Heart right ventricle (tissue), 16 donors: ENCODE results near the gene SLC37A4. TPM values are rescaled to one million over a fixed set of nuclear protein-coding genes. Genes with fewer than 3 reads are reported as not detected.
A peak's percentile ranks its signal among the peaks of the same experiment; 100 is the strongest.
"Not testable (repeated sequence)": the region's sequence is repeated elsewhere in the genome, so short reads cannot be mapped to it uniquely, and the experiment has no call there.

ENCODE experiments used
- ATAC-seq, 8 donors: fragments of 200-7000 bp; cut with Tn5 transposase; one replicate each; pipeline ENCODE4 v1.9.1; 2020; ENCODE audit warnings: mild to moderate bottlenecking in 8 of 8, moderate library complexity in 8 of 8, moderate number of reproducible peaks in 1 of 8
- DNase-seq, 2 donors: peaks; one replicate each; pipeline ENCODE4 v3.0.0-alpha.2; 2020
- H3K27ac ChIP-seq, 10 donors: fragments of 200-600 bp; sonication (generic) in 2 of 10; one replicate each; pipeline versions ENCODE4 v1.5.0 to v1.8.0; 2020 to 2022; ENCODE audit warnings: mild to moderate bottlenecking in 3 of 10
- H3K27me3 ChIP-seq, 7 donors: fragments of 200-600 bp; one replicate each; pipeline ENCODE4 v1.8.0; 2021 to 2022; ENCODE audit warnings: mild to moderate bottlenecking in 2 of 7
- H3K36me3 ChIP-seq, 9 donors: fragments of 200-600 bp; sonication (generic) in 1 of 9; one replicate each; pipeline versions ENCODE4 v1.5.0 to v1.8.0; 2020 to 2022; ENCODE audit warnings: mild to moderate bottlenecking in 2 of 9
- H3K4me1 ChIP-seq, 9 donors: fragments of 200-600 bp; sonication (generic) in 1 of 9; one replicate each; pipeline versions ENCODE4 v1.5.0 to v1.8.0; 2020 to 2022; ENCODE audit warnings: mild to moderate bottlenecking in 4 of 9
- H3K4me3 ChIP-seq, 10 donors: fragments of 200-600 bp; sonication (generic) in 2 of 10; one replicate each; pipeline versions ENCODE4 v1.5.0 to v1.8.0; 2020 to 2022; ENCODE audit warnings: mild to moderate bottlenecking in 7 of 10, moderate library complexity in 2 of 10
- H3K9me3 ChIP-seq, 11 donors: fragments of 200-600 bp in 10 of 11; sonication (generic) in 2 of 11; one replicate each; pipeline versions ENCODE4 v1.5.0 to v1.8.0; 2013 to 2022; ENCODE audit warnings: mild to moderate bottlenecking in 2 of 11, control low read depth in 1 of 11, moderate library complexity in 1 of 11
- WGBS, 2 donors: extraction: QIAGEN DNeasy Blood & Tissue Kit; methylation state at CpG; one replicate each; pipeline ENCODE4 v1.1.7; 2013; ENCODE audit warnings: inconsistent platforms in 1 of 2; 5-methylcytosine and 5-hydroxymethylcytosine counted together
- intact Hi-C, 10 donors: fragments of 100-400 bp; cut with DNase I; formaldehyde crosslinking; loops; one replicate each; pipeline versions ENCODE4 v1.11.1 to v1.14.2; 2022
- polyA plus RNA-seq, 2 donors: library from polyadenylated mRNA; stranded (reverse); fragments of 200-250 nt; gene quantifications; one replicate each; pipeline ENCODE4 v1.2.3, GENCODE V29; 2013
- total RNA-seq, 10 donors: library from RNA; stranded (reverse); fragmentation: NEBNext Ultra II Directional in 3 of 10; extraction: Animal tissue kit (Norgen Biotek cat#: 25700) in 3 of 10; gene quantifications; one replicate each; pipeline versions ENCODE4 v1.2.1 to v1.2.4, GENCODE V29; 2021 to 2023
- TF ChIP-seq, protein P1 (sequence below), 9 donors: fragments of 200-600 bp; sonication (generic) in 2 of 9; IDR thresholded peaks; one replicate each; pipeline versions ENCODE4 v1.5.0 to v1.8.0; 2021 to 2022; ENCODE audit warnings: antibody characterized with exemption in 9 of 9, mild to moderate bottlenecking in 5 of 9, moderate library complexity in 1 of 9
- donor health status: Arrhythmogenic right ventricular cardiomyopathy.
- donor health status: ischemic (EF 13 %, LVEDD 7.1; RV severe dilation, severe dysfunction).
- donor health status: healthy with polysubstance abuse.
- donor health status: DM: no; HTN: yes; CAD: no.
- donor health status: DM: no; HTN: no; CAD: no.
- donor health status: ischemic (EF 25% LVEDD 6.9; RV normal size, moderate dysfunction).
- donor health status: ischemic (EF 25% LVEDD 5.7; RV mildly dilated, moderate dysfunction).
- donor health status: healthy.
- donor health status: DM: yes; HTN: yes; CAD: no.
- donor health status: Ischemic cardiomyopathy.
- donor health status: ischemic (EF 35%, LVEDD 5.7; RV mildly dilated, moderate dysfunction).
- donor health status: nonischemic (EF 11% LVEDD 7.7; RV severe dilation, severe dysfunction).
- donor health status: DM: yes; HTN: yes; CAD: no.
- donor health status: PGD.
- donor health status: ischemic (EF 29% LVEDD 5.4; RV normal size, mild dysfunction).
- donor health status: nonischemic (EF 23%, LVEDD 6.1; RV moderate dilation, normal function).

SLC37A4 gene
- total and polyA plus RNA-seq, 12 donors = 3.8 to 12.0 (median 6.9) TPM

DNA sequence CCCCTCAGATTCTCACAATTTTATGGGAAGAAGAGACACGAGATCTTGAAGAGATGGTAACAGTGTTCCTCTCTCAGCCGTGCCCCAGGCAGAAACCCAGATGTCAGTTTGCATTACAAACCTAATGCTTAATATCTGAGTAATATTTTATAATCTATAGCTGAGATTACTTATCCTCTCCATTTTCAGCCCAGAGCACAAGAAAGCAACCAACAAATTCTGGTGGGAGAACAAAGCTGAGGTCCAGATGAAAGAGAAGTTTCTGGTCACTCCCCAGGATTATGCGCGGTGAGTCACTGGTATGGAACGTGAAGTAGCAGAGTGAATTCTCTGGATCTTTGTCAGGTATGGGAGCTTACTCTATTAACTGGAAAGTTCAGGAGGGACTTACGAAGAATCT lies 31.9 kb downstream of the SLC37A4 start:
- intact Hi-C loops = no loop called here
- H3K36me3 ChIP-seq = peaks cover 0 to 50% (median 36%) of the 10 kb centered on the region in 9 donors
- no peaks in the 10 kb centered on the region for H3K9me3 ChIP-seq
- DNase-seq (no peak), ATAC-seq (no peak)
- H3K4me3 ChIP-seq = peak overlapping the region in 9 of 10 donors; percentile 74 to 100 (median 85)
- H3K27ac ChIP-seq = peak overlapping the region in 8 of 10 donors; percentile 80 to 91 (median 89)
- no peaks in the 10 kb centered on the region for H3K27me3 ChIP-seq
- TF ChIP-seq, protein P1, sequence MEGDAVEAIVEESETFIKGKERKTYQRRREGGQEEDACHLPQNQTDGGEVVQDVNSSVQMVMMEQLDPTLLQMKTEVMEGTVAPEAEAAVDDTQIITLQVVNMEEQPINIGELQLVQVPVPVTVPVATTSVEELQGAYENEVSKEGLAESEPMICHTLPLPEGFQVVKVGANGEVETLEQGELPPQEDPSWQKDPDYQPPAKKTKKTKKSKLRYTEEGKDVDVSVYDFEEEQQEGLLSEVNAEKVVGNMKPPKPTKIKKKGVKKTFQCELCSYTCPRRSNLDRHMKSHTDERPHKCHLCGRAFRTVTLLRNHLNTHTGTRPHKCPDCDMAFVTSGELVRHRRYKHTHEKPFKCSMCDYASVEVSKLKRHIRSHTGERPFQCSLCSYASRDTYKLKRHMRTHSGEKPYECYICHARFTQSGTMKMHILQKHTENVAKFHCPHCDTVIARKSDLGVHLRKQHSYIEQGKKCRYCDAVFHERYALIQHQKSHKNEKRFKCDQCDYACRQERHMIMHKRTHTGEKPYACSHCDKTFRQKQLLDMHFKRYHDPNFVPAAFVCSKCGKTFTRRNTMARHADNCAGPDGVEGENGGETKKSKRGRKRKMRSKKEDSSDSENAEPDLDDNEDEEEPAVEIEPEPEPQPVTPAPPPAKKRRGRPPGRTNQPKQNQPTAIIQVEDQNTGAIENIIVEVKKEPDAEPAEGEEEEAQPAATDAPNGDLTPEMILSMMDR (IDR thresholded peaks at IDR 0.05) = no peak
- WGBS, 2 donors = 58 to 60% methylated on average over 6 of the region's 6 CpGs
- peaks cover 4 to 36% (median 26%) of the 10 kb centered on the region in 9 donors for H3K4me1 ChIP-seq

DNA sequence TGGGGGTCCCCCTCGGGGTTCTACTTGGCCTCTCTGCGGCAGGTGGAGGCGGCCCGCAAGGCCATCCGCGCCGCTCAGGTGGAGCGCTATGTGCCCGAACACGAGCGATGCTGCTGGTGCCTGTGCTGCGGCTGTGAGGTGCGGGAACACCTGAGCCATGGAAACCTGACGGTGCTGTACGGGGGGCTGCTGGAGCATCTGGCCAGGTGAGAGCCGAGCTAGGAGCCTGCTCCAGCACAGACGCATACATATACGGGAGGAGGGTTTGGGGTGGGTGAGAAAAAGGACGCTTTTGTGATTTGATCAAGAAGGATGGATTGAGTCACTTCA lies 32.3 kb downstream of the SLC37A4 start:
- Histone ChIP-seq H3K9me3 (no peaks in the 10 kb centered on the region), H3K27ac (peak overlapping the region; percentile 16 to 91 (median 89)), H3K4me3 (peak overlapping the region; percentile 74 to 100 (median 82)), H3K4me1 (peaks cover 4 to 36% (median 26%) of the 10 kb centered on the region in 9 donors), H3K36me3 (peaks cover 0 to 45% (median 36%) of the 10 kb centered on the region in 9 donors), H3K27me3 (no peaks in the 10 kb centered on the region)
- ATAC-seq (peak in 7 of 8 donors; percentile 5 to 45 (median 22)), DNase-seq (peak in 1 of 2 donors; percentile 13)
- intact Hi-C loops = no loop called here
- TF ChIP-seq, protein P1 (IDR thresholded peaks at IDR 0.05) = no peak
- 1 to 3% methylated on average over 19 of the region's 19 CpGs for WGBS, 2 donors

DNA sequence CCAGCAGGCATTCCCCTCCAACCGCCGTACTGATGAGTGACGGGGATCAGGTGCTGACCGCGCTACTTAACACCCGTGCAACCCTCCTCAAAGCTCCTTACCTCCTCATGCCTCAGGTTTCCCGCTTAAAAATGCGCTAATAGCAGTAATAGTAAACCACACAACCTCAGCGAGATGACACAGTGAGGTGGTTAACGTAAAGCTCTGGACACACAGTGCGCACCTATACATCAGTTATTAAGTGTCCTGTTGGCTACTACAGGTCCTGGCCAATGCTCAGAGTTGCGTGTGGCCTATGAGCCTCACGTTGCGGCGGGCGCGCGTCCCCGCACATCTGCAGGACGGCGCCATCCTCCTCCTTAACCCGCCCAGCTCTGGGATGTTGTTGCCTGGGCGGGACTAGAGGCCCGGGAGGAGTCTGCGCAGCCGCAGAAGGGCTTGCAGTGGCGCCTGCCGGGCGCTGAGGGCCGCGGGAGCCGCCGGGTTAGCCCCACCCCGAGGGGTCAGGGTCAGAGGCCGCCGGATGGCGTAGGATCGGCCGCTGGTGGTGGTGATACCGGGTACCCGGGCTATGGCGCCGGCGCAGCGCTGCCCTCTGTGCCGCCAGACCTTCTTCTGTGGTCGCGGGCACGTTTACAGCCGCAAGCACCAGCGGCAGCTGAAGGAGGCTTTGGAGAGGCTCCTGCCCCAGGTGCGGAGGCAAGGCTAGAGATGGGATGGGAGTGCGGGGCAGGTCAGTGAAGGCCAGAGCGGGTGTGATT lies 32.9 kb downstream of the SLC37A4 start, which contains the start of gene CENATAC:
Gene CENATAC (plus strand): TSS at position 512 of the 761 bp plus-strand sequence. CDS start 60 bp downstream, at position 572.
- Histone ChIP-seq H3K9me3 (no peaks in the 10 kb centered on the region), H3K27me3 (no peaks in the 10 kb centered on the region), H3K4me1 (peaks cover 4 to 36% (median 26%) of the 10 kb centered on the region in 9 donors), H3K27ac (peak within 1 kb of the TSS; percentile 16 to 91 (median 89)), H3K4me3 (peak within 1 kb of the TSS; percentile 74 to 100 (median 82)), H3K36me3 (peaks cover 0 to 40% (median 31%) of the 10 kb centered on the region in 9 donors)
- peak; percentile 99 to 100 (median 100) for ATAC-seq
- intact Hi-C loops = no loop called here
- peak; percentile 96 to 98 for DNase-seq
- TF ChIP-seq, protein P1 (IDR thresholded peaks at IDR 0.05) = peak in 3 of 9 donors; percentile 26 to 33 (median 30)
- 0 to 1% methylated on average over 54 of the region's 54 CpGs for whole genome bisulfite sequencing, 2 donors

DNA sequence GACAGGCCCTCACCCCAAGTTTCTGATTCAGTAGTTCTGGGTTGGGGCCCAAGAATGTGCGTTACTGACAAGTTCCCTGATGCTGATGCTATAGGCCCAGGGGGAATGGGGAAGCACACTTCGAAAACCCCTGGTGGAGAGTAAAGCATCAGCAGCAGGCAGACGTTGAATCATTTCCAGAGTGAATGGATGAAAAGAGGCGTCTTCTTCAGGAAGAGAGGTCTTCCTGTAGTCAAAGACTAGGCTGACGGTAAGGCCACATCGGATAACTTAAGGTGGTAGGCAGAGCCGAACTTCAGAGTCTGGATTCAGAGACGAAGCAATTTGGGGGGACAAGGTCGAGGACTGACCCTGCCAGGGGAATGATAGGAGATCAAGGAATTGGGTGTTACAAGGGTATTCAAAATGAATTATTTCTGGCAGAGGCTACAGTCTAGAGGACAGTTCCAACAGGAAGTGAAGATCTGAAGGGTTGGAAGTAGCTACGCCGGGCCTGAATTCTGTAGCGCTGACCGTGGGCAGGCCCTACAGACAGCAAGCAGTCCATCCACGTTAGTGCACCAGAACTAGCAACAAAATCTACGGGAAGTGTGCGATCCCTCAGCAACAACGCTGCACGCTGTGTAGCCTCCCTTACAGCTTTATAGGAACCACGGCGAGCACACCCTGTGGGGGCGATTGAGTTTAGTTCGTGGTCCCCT lies 33.6 kb downstream of the SLC37A4 start:
- peak overlapping the region in 9 of 10 donors; percentile 80 to 91 (median 90) for H3K27ac ChIP-seq
- 17 to 18% methylated on average over 22 of the region's 22 CpGs for WGBS, 2 donors
- peaks cover 4 to 36% (median 26%) of the 10 kb centered on the region in 9 donors for H3K4me1 ChIP-seq
- H3K36me3 ChIP-seq = peaks cover 0 to 33% (median 24%) of the 10 kb centered on the region in 9 donors
- intact Hi-C loops = no loop called here
- H3K4me3 ChIP-seq = peak overlapping the region; percentile 74 to 100 (median 82)
- no peaks in the 10 kb centered on the region for H3K27me3 ChIP-seq
- DNase-seq (no peak), ATAC-seq (peak; percentile 6 to 63 (median 34))
- no peaks in the 10 kb centered on the region for H3K9me3 ChIP-seq
- TF ChIP-seq, protein P1 (IDR thresholded peaks at IDR 0.05) = peak in 1 of 9 donors; percentile 25

DNA sequence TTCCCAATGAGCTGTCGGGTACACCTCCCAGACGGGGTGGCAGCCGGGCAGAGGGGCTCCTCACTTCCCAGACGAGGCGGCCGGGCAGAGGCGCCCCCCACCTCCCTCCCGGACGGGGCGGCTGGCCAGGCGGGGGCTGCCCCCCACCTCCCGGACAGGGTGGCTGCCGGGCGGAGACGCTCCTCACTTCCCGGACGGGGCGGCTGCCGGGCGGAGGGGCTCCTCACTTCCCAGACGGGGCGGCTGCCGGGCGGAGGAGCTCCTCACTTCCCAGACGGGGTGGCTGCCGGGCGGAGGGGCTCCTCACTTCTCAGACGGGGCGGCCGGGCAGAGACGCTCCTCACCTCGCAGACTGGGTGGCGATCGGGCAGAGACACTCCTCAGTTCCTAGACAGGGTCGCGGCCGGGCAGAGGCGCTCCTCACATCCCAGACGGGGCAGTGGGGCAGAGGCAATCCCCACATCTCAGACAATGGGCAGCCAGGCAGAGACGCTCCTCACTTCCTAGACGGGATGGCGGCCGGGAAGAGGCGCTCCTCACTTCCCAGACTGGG lies 39.1 kb downstream of the SLC37A4 start:
- H3K27me3 ChIP-seq, intact Hi-C loops, H3K9me3 ChIP-seq, H3K4me1 ChIP-seq, H3K36me3 ChIP-seq, H3K4me3 ChIP-seq, ATAC-seq, H3K27ac ChIP-seq, DNase-seq: not testable (repeated sequence)
- WGBS, 2 donors = 96% methylated on average over 26 to 43 of the region's 44 CpGs
